Measurements from ENCODE around the gene SCUBE2. TPM values are rescaled to one million over a fixed set of nuclear protein-coding genes. Genes with fewer than 3 reads are reported as not detected.

Gene SCUBE2
- total RNA-seq, 1 experiment from 2014 or later: 1.9 TPM

- TF ChIP-seq FOXP4 (CRISPR knock-in tag; IDR thresholded peaks at IDR 0.05): no peak
Observed at GRCh38 chr11:9028581-9028980, 62.8 kb downstream of the SCUBE2 start (continued).

- no peaks in the 10 kb centered on the region; the same call in 1 of the 2 replicates for H3K27me3 Mint-ChIP-seq (ENCODE audit: low read depth)
- ATAC-seq (no peak), DNase-seq (ENCODE audit: low spot score) (no peak)
- H3K4me3 Mint-ChIP-seq: no peak overlapping the region
- TF ChIP-seq ATF6 (CRISPR knock-in tag; IDR thresholded peaks at IDR 0.05) (no peak), TEAD4 (CRISPR knock-in tag; IDR thresholded peaks at IDR 0.05) (no peak), IRF1 (CRISPR knock-in tag; IDR thresholded peaks at IDR 0.05) (no peak), CBFB (CRISPR knock-in tag; IDR thresholded peaks at IDR 0.05; ENCODE audit: low read depth) (no peak), GABPB1 (CRISPR knock-in tag; IDR thresholded peaks at IDR 0.05) (no peak), NFYB (CRISPR knock-in tag; conservative IDR thresholded peaks at IDR 0.05; ENCODE audit: low read depth) (no peak), SP1 (CRISPR knock-in tag; conservative IDR thresholded peaks at IDR 0.05) (no peak), ZBTB21 (CRISPR knock-in tag; IDR thresholded peaks at IDR 0.05; ENCODE audit: borderline replicate concordance) (no peak)
- TF ChIP-seq, protein P1, sequence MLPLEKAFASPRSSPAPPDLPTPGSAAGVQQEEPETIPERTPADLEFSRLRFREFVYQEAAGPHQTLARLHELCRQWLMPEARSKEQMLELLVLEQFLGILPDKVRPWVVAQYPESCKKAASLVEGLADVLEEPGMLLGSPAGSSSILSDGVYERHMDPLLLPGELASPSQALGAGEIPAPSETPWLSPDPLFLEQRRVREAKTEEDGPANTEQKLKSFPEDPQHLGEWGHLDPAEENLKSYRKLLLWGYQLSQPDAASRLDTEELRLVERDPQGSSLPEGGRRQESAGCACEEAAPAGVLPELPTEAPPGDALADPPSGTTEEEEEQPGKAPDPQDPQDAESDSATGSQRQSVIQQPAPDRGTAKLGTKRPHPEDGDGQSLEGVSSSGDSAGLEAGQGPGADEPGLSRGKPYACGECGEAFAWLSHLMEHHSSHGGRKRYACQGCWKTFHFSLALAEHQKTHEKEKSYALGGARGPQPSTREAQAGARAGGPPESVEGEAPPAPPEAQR (CRISPR knock-in tag; IDR thresholded peaks at IDR 0.05): no peak
- TF ChIP-seq, protein P2, sequence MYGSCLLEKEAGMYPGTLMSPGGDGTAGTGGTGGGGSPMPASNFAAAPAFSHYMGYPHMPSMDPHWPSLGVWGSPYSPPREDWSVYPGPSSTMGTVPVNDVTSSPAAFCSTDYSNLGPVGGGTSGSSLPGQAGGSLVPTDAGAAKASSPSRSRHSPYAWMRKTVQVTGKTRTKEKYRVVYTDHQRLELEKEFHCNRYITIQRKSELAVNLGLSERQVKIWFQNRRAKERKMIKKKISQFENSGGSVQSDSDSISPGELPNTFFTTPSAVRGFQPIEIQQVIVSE (CRISPR knock-in tag; IDR thresholded peaks at IDR 0.05; ENCODE audit: borderline replicate concordance): no peak
- CTCF ChIA-PET: interaction anchor here (1.6 kb wide), 1 partner anchor 10 kb away, joined by 5 read pairs; no protein-coding TSS in a partner anchor
- POLR2A ChIA-PET: no interaction called here
- no peaks in the 10 kb centered on the region for H3K36me3 Mint-ChIP-seq
- peak overlapping the region; percentile 61; the same call in 1 of the 2 replicates for H3K27ac Mint-ChIP-seq
- H3K4me1 Mint-ChIP-seq: peaks cover 8% of the 10 kb centered on the region
- H3K9me3 Mint-ChIP-seq: no peaks in the 10 kb centered on the region
Observed at GRCh38 chr11:9025101-9025850, 66.1 kb downstream of the SCUBE2 start.

DNA sequence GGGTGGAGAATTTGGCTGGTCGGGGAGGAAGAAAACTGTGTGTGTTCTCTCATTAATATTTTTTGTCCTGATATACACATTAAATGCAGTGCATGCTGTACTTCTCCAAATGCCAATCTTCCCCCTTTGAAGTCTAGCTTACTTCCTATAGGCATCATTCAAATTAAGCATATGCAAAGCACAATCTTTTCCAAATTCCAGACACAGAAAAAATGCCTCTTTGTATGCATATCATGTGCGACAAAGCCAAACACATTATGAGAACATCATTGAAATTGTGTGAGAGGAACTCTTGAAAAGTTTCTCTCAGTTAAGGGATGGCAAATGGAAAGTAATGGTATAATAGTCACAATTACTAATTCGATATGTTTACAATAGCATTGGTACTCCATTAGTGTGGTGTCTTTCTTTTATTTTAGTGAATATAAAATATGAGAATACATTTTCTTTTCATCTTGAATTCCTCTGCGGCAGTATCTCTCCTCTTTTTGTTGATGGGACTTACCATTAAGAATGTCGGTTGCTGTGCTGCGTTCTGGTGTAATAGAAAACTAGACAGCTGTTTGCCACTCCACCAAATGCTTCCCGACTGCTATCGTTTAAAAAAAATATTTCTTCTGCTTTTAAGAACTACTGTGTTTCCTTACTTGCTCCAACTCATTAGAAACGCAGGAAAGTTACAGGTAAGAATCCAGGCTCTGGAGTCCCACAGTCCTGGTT lies 68.3 kb downstream of the SCUBE2 start:
- TF ChIP-seq RORB (CRISPR knock-in tag; IDR thresholded peaks at IDR 0.05) (no peak), NFYB (CRISPR knock-in tag; conservative IDR thresholded peaks at IDR 0.05; ENCODE audit: low read depth) (no peak), E2F4 (CRISPR knock-in tag; IDR thresholded peaks at IDR 0.05; ENCODE audit: borderline replicate concordance, low read depth) (no peak), ZNF423 (CRISPR knock-in tag; IDR thresholded peaks at IDR 0.05) (no peak), TP53 (CRISPR knock-in tag; IDR thresholded peaks at IDR 0.05) (no peak), SMAD4 (CRISPR knock-in tag; IDR thresholded peaks at IDR 0.05) (no peak)
- peaks cover 8% of the 10 kb centered on the region for H3K4me1 Mint-ChIP-seq
- ChIA-PET POLR2A (no interaction called here), CTCF (interaction anchor here (0.9 to 1.6 kb wide), 3 partner anchors 37 to 115 kb away, joined by 4 to 5 read pairs (median 4); no protein-coding TSS in a partner anchor)
- H3K27ac Mint-ChIP-seq: no peak overlapping the region
- ATAC-seq (no peak), DNase-seq (ENCODE audit: low spot score) (no peak)
- H3K36me3 Mint-ChIP-seq: no peaks in the 10 kb centered on the region
- H3K27me3 Mint-ChIP-seq (ENCODE audit: low read depth): no peaks in the 10 kb centered on the region
- H3K9me3 Mint-ChIP-seq: no peaks in the 10 kb centered on the region
- H3K4me3 Mint-ChIP-seq: no peak overlapping the region

Data from WTC11 (cell line).